CD1c-positive myeloid dendritic cell (primary cell): ENCODE data around the gene ATF6B.
"Not testable (repeated sequence)": the region's sequence is repeated elsewhere in the genome, so short reads cannot be mapped to it uniquely, and the experiment has no call there.

Experiments
- DNase-seq: peaks from one replicate; pipeline ENCODE4 v3.0.0-alpha.2; 2016; ENCODE audit errors: extremely low spot score

Gene ATF6B

GRCh38 chr6:32154514-32155161 is 26.6 kb upstream of the ATF6B start:
- DNase-seq: peak; percentile 59

GRCh38 chr6:32153564-32154513 is 25.8 kb upstream of the ATF6B start, which contains the start of gene PPT2:
TSS of gene PPT2 (plus strand) at chr6:32154141. CDS start at chr6:32154595, 454 bp downstream.
- peak; percentile 53 for DNase-seq

GRCh38 chr6:32152769-32153563 is 24.9 kb upstream of the ATF6B start:
- no peak for DNase-seq

GRCh38 chr6:32151863-32152768 is 24.1 kb upstream of the ATF6B start, which contains the start of gene PRRT1:
TSS of gene PRRT1 (minus strand) at chr6:32151939. CDS start at chr6:32151827, 112 bp downstream.
- DNase-seq: no peak

- DNase-seq: no peak
Measured at GRCh38 chr6:32151181-32151862, 23.3 kb upstream of the ATF6B start.

- DNase-seq: no peak
Measured at GRCh38 chr6:32149932-32150870, 22.2 kb upstream of the ATF6B start.

GRCh38 chr6:32149092-32149755 is 21.2 kb upstream of the ATF6B start:
- no peak for DNase-seq

- DNase-seq: peak; percentile 84
Measured at GRCh38 chr6:32148289-32149091, 20.4 kb upstream of the ATF6B start.

GRCh38 chr6:32147401-32148132 is 19.5 kb upstream of the ATF6B start:
- no peak for DNase-seq

GRCh38 chr6:32146687-32147086 is 18.6 kb upstream of the ATF6B start:
- DNase-seq: no peak

- no peak for DNase-seq
Measured at GRCh38 chr6:32146287-32146686, 18.2 kb upstream of the ATF6B start.

- DNase-seq: not testable (repeated sequence)
Measured at GRCh38 chr6:32144238-32144637, 16.2 kb upstream of the ATF6B start.

GRCh38 chr6:32140420-32141046 is 12.5 kb upstream of the ATF6B start:
- DNase-seq: no peak

- no peak for DNase-seq
Measured at GRCh38 chr6:32139590-32139989, 11.5 kb upstream of the ATF6B start.

- DNase-seq: no peak
Measured at GRCh38 chr6:32137454-32137853, 9.4 kb upstream of the ATF6B start.

- no peak for DNase-seq
Measured at GRCh38 chr6:32133786-32134185, 5.7 kb upstream of the ATF6B start.

GRCh38 chr6:32132110-32132509 is 4.1 kb upstream of the ATF6B start:
- no peak for DNase-seq
